Psoas muscle (tissue), 8 donors: Measurements from ENCODE around the gene INO80. TPM values are rescaled to one million over a fixed set of nuclear protein-coding genes. Genes with fewer than 3 reads are reported as not detected.
A peak's percentile ranks its signal among the peaks of the same experiment; 100 is the strongest.

Source experiments
- ATAC-seq, 4 donors: fragments of 200-7000 bp; cut with Tn5 transposase; one replicate each; pipeline ENCODE4 v1.9.1; 2020; ENCODE audit warnings: moderate library complexity in 3 of 4, mild to moderate bottlenecking in 2 of 4
- DNase-seq, 2 donors: peaks; one replicate each; pipeline ENCODE4 v3.0.0-alpha.2; 2020
- H3K27ac ChIP-seq: fragments of 200-600 bp; one replicate; pipeline ENCODE4 v1.8.0; 2022
- H3K27me3 ChIP-seq, 3 donors: fragments of 200-600 bp in 1 of 3; one replicate each; pipeline versions ENCODE4 v1.6.1 to v1.8.0; 2013 to 2022; ENCODE audit warnings: low read length in 2 of 3, mild to moderate bottlenecking in 2 of 3, moderate library complexity in 1 of 3; ENCODE audit not compliant: insufficient read depth in 3 of 3
- H3K36me3 ChIP-seq, 2 donors: fragments of 200-600 bp in 1 of 2; one replicate each; pipeline versions ENCODE4 v1.6.1 to v1.8.0; 2013 to 2022; ENCODE audit warnings: low read depth in 1 of 2, mild to moderate bottlenecking in 1 of 2, moderate library complexity in 1 of 2; ENCODE audit not compliant: insufficient read depth in 1 of 2
- H3K4me1 ChIP-seq: fragments of 200-600 bp; one replicate; pipeline ENCODE4 v1.8.0; 2022
- H3K4me3 ChIP-seq: fragments of 200-600 bp; one replicate; pipeline ENCODE4 v1.8.0; 2022; ENCODE audit warnings: mild to moderate bottlenecking
- H3K9me3 ChIP-seq: fragments of 200-600 bp; one replicate; pipeline ENCODE4 v1.8.0; 2022
- CTCF ChIP-seq: fragments of 200-600 bp; IDR thresholded peaks from one replicate; pipeline ENCODE4 v1.8.0; 2022; ENCODE audit warnings: antibody characterized with exemption
- WGBS, 3 donors: extraction: QIAGEN DNeasy Blood & Tissue Kit; methylation state at CpG; one replicate each; pipeline versions ENCODE4 v1.1.6 to v1.1.7; 2013; 5-methylcytosine and 5-hydroxymethylcytosine counted together
- intact Hi-C, 2 donors: fragments of 100-400 bp; cut with DNase I; formaldehyde crosslinking; loops; one replicate each; pipeline versions ENCODE4 v1.11.0 to v1.14.2; 2022
- polyA plus RNA-seq, 3 donors: library from polyadenylated mRNA; stranded (reverse); fragments of 200-250 nt; gene quantifications; one replicate each; pipeline ENCODE4 v1.2.3, GENCODE V29; 2013
- total RNA-seq, 4 donors: library from RNA; stranded (reverse); fragmentation: NEBNext Ultra II Directional in 2 of 4; extraction: Animal tissue kit (Norgen Biotek cat#: 25700) in 2 of 4; gene quantifications; one replicate each; pipeline versions ENCODE4 v1.2.1 to v1.2.4, GENCODE V29; 2021 to 2023
- donor health status: healthy with polysubstance abuse.
- donor health status: DM: no; HTN: no; CAD: no; lungs with moderate emphysema.
- donor health status: Bipolar disorder and iron deficiency.
- donor health status: healthy.
- donor health status: DM: yes; HTN: yes; CAD: no.
- donor health status: DM: no; HTN: no; CAD: no.
- donor health status: DM: no; HTN: no; CAD: no.
- donor health status: DM: yes; HTN: yes; CAD: no.

INO80 gene
- total and polyA plus RNA-seq, 7 donors: 12.4 to 30.5 (median 20.1) TPM

GRCh38 chr15:41032079-41032328 lies 84.1 kb downstream of the INO80 start:
- intact Hi-C loops: no loop called here
- no peaks in the 10 kb centered on the region for H3K9me3 ChIP-seq
- ATAC-seq (no peak), DNase-seq (no peak)
- no peaks in the 10 kb centered on the region for H3K4me1 ChIP-seq
- peaks cover 5 to 63% of the 10 kb centered on the region in 2 donors for H3K36me3 ChIP-seq
- H3K4me3 ChIP-seq: no peak overlapping the region
- H3K27ac ChIP-seq: no peak overlapping the region
- TF ChIP-seq CTCF: no peak
- WGBS, 3 donors: 90 to 96% (median 95%) methylated on average over 1 of the region's 1 CpG
- H3K27me3 ChIP-seq: no peaks in the 10 kb centered on the region

GRCh38 chr15:41031232-41032078 lies 84.6 kb downstream of the INO80 start:
- H3K27me3 ChIP-seq: no peaks in the 10 kb centered on the region
- H3K4me3 ChIP-seq: no peak overlapping the region
- DNase-seq: no peak
- peaks cover 8 to 69% of the 10 kb centered on the region in 2 donors for H3K36me3 ChIP-seq
- H3K4me1 ChIP-seq: no peaks in the 10 kb centered on the region
- no peak overlapping the region for H3K27ac ChIP-seq
- TF ChIP-seq CTCF: no peak
- intact Hi-C loops: no loop called here
- WGBS, 3 donors: 57 to 73% (median 65%) methylated on average over 5 of the region's 5 CpGs
- H3K9me3 ChIP-seq: no peaks in the 10 kb centered on the region
- no peak for ATAC-seq

- 67 to 72% (median 71%) methylated on average over 1 of the region's 1 CpG for WGBS, 3 donors
- no peak for TF ChIP-seq CTCF
- Histone ChIP-seq H3K27me3 (no peaks in the 10 kb centered on the region), H3K9me3 (no peaks in the 10 kb centered on the region), H3K36me3 (peaks cover 7 to 77% of the 10 kb centered on the region in 2 donors), H3K27ac (no peak overlapping the region), H3K4me3 (no peak overlapping the region), H3K4me1 (peaks cover 4% of the 10 kb centered on the region)
- intact Hi-C loops: no loop called here
- DNase-seq (no peak), ATAC-seq (no peak)
Observed at GRCh38 chr15:41028853-41029252, 87.2 kb downstream of the INO80 start.

- Histone ChIP-seq H3K36me3 (peaks cover 12 to 80% of the 10 kb centered on the region in 2 donors), H3K4me3 (no peak overlapping the region), H3K27ac (no peak overlapping the region), H3K27me3 (no peaks in the 10 kb centered on the region), H3K4me1 (peaks cover 6% of the 10 kb centered on the region), H3K9me3 (no peaks in the 10 kb centered on the region)
- no peak for TF ChIP-seq CTCF
- 65 to 86% (median 70%) methylated on average over 4 of the region's 4 CpGs for WGBS, 3 donors
- ATAC-seq (no peak), DNase-seq (no peak)
- intact Hi-C loops: no loop called here
Observed at GRCh38 chr15:41025393-41025792, 90.7 kb downstream of the INO80 start.

GRCh38 chr15:41024885-41025284 lies 91.2 kb downstream of the INO80 start:
- Histone ChIP-seq H3K9me3 (no peaks in the 10 kb centered on the region), H3K27ac (peak overlapping the region; percentile 51), H3K4me1 (peaks cover 6% of the 10 kb centered on the region), H3K27me3 (no peaks in the 10 kb centered on the region), H3K36me3 (peaks cover 12 to 81% of the 10 kb centered on the region in 2 donors), H3K4me3 (no peak overlapping the region)
- no peak for TF ChIP-seq CTCF
- intact Hi-C loops: no loop called here
- no peak for ATAC-seq
- DNase-seq: no peak
- WGBS, 3 donors: 57 to 66% (median 62%) methylated on average over 2 of the region's 2 CpGs
